Fibroblast of lung (primary cell): Measurements from ENCODE around the gene FOSL2. TPM values are rescaled to one million over a fixed set of nuclear protein-coding genes. Genes with fewer than 3 reads are reported as not detected.
A peak's percentile ranks its signal among the peaks of the same experiment; 100 is the strongest.

Source experiments
- DNase-seq, 2 donors: peaks; one replicate each; pipeline versions ENCODE4 v3.0.0 to v3.0.0-alpha.2; 2010; ENCODE audit warnings: low read depth in 2 of 2
- H2AFZ ChIP-seq: 2 replicates; pipeline ENCODE4 v1.5.1; 2012; ENCODE audit warnings: low read length, control low read depth, inconsistent platforms
- H3K27ac ChIP-seq: 2 replicates; pipeline ENCODE4 v1.5.1; 2011; ENCODE audit warnings: low read length, control low read depth; ENCODE audit not compliant: insufficient read depth
- H3K27me3 ChIP-seq: 2 replicates; pipeline ENCODE4 v1.5.1; 2011; ENCODE audit warnings: mild to moderate bottlenecking, low read length; ENCODE audit not compliant: control insufficient read depth, insufficient read depth
- H3K36me3 ChIP-seq: 2 replicates; pipeline ENCODE4 v1.5.1; 2011; ENCODE audit warnings: low read length; ENCODE audit not compliant: control insufficient read depth, insufficient read depth
- H3K4me1 ChIP-seq: 2 replicates; pipeline ENCODE4 v1.5.1; 2011; ENCODE audit warnings: low read length; ENCODE audit not compliant: control insufficient read depth, insufficient read depth; ENCODE audit errors: extremely low read depth
- H3K4me2 ChIP-seq: 2 replicates; pipeline ENCODE4 v1.5.1; 2011; ENCODE audit warnings: low read length, control low read depth; ENCODE audit not compliant: insufficient read depth; ENCODE audit errors: extremely low read depth
- H3K4me3 ChIP-seq, 4 experiments: fragments of 200-600 bp in 1 of 4; sonication (generic) in 1 of 4; replicated peaks in 1 of 4; 2 replicates each; pipeline ENCODE4 v1.5.1; 2011 to 2016; ENCODE audit warnings: low read length in 4 of 4, low read depth in 3 of 4, mild to moderate bottlenecking in 3 of 4, control low read depth in 2 of 4, inconsistent platforms in 1 of 4, mixed read lengths in 1 of 4; ENCODE audit not compliant: insufficient read depth in 1 of 4; ENCODE audit errors: control extremely low read depth in 1 of 4
- H3K79me2 ChIP-seq: 2 replicates; pipeline ENCODE4 v1.5.1; 2012; ENCODE audit warnings: mild to moderate bottlenecking, low read length, inconsistent platforms; ENCODE audit not compliant: control insufficient read depth, insufficient read depth
- H3K9ac ChIP-seq: 2 replicates; pipeline ENCODE4 v1.5.1; 2011; ENCODE audit warnings: mild to moderate bottlenecking, low read length, control low read depth; ENCODE audit not compliant: insufficient read depth
- H3K9me3 ChIP-seq: 2 replicates; pipeline ENCODE4 v1.5.1; 2012; ENCODE audit warnings: low read depth, low read length; ENCODE audit not compliant: control insufficient read depth, insufficient read depth
- H4K20me1 ChIP-seq: 2 replicates; pipeline ENCODE4 v1.5.1; 2011; ENCODE audit warnings: low read length; ENCODE audit not compliant: control insufficient read depth, insufficient read depth; ENCODE audit errors: extremely low read depth
- CTCF ChIP-seq, 2 donors: IDR thresholded peaks in 1 of 2; conservative IDR thresholded peaks in 1 of 2; 1 replicate in 1 of 2; 2 replicates in 1 of 2; pipeline ENCODE4 v1.5.1; 2011 to 2012; ENCODE audit warnings: low read length in 2 of 2, control low read depth in 1 of 2, inconsistent platforms in 1 of 2, low read depth in 1 of 2, mild to moderate bottlenecking in 1 of 2
- EZH2 ChIP-seq: IDR thresholded peaks from 2 replicates; pipeline ENCODE4 v1.5.1; 2012; ENCODE audit warnings: low read length, control low read depth, mild to moderate bottlenecking; ENCODE audit errors: missing control alignments
- polyA plus RNA-seq, 2 donors: library from polyadenylated mRNA; depleted of rRNA in 1 of 2; stranded (reverse) in 1 of 2; unstranded in 1 of 2; fragments of >200 nt; gene quantifications; 2 replicates each; pipeline ENCODE4 v1.2.1, GENCODE V29; 2011 to 2012; ENCODE audit warnings: missing spikeins in 1 of 2
- total RNA-seq: library from RNA; depleted of rRNA; stranded (reverse); fragments of >200 nt; gene quantifications from 2 replicates; pipeline ENCODE4 v1.2.1, GENCODE V29; 2014

FOSL2 gene
- total and polyA plus RNA-seq, 2 donors (not counting 1 experiment from before 2014, with no cell fraction given), result 58.9 to 83.6 TPM

GRCh38 chr2:28397043-28397381 lies 4.4 kb downstream of the FOSL2 start:
- H3K36me3 ChIP-seq, result peaks cover 6% of the 10 kb centered on the region
- H3K4me1 ChIP-seq, result peaks cover 18% of the 10 kb centered on the region
- H4K20me1 ChIP-seq, result no peaks in the 10 kb centered on the region

GRCh38 chr2:28398101-28398834 lies 5.6 kb downstream of the FOSL2 start:
- no peaks in the 10 kb centered on the region for H3K9me3 ChIP-seq
- peaks cover 18% of the 10 kb centered on the region for H3K4me1 ChIP-seq
- peak overlapping the region; percentile 98 for H3K27ac ChIP-seq
- TF ChIP-seq CTCF (conservative IDR thresholded peaks at IDR 0.05 in 1 of 2, IDR thresholded peaks at IDR 0.05 in 1 of 2; ENCODE audit: low read depth in 1 of 2, low read length in 2 of 2), result no peak
- no peak for TF ChIP-seq EZH2
- peak overlapping the region; percentile 72 for H3K4me2 ChIP-seq
- H3K36me3 ChIP-seq, result peaks cover 6% of the 10 kb centered on the region
- no peak overlapping the region for H2AFZ ChIP-seq
- peaks cover 99% of the 10 kb centered on the region for H3K79me2 ChIP-seq
- H3K27me3 ChIP-seq, result no peaks in the 10 kb centered on the region
- H3K9ac ChIP-seq, result no peak overlapping the region
- H4K20me1 ChIP-seq, result peaks cover 3% of the 10 kb centered on the region
- peak overlapping the region in 3 of 4 experiments; percentile 6 to 96 (median 58) for H3K4me3 ChIP-seq
- DNase-seq, result peak; percentile 55 to 69

More at GRCh38 chr2:28397043-28397381, 4.4 kb downstream of the FOSL2 start:
- Histone ChIP-seq H3K9me3 (no peaks in the 10 kb centered on the region), H3K27ac (peak overlapping the region; percentile 98), H2AFZ (no peak overlapping the region), H3K79me2 (peaks cover 91% of the 10 kb centered on the region), H3K4me3 (peak overlapping the region; percentile 58 to 96 (median 80)), H3K27me3 (no peaks in the 10 kb centered on the region), H3K9ac (peak overlapping the region; percentile 94), H3K4me2 (peak overlapping the region; percentile 72)
- TF ChIP-seq EZH2, result no peak
- no peak for TF ChIP-seq CTCF (conservative IDR thresholded peaks at IDR 0.05 in 1 of 2, IDR thresholded peaks at IDR 0.05 in 1 of 2; ENCODE audit: low read depth in 1 of 2, low read length in 2 of 2)
- DNase-seq, result no peak

GRCh38 chr2:28399289-28399688 lies 6.6 kb downstream of the FOSL2 start:
- Histone ChIP-seq H3K4me2 (peak overlapping the region; percentile 16), H3K36me3 (peaks cover 12% of the 10 kb centered on the region), H3K9ac (no peak overlapping the region), H3K27ac (peak overlapping the region; percentile 14), H3K9me3 (no peaks in the 10 kb centered on the region), H4K20me1 (peaks cover 3% of the 10 kb centered on the region), H2AFZ (no peak overlapping the region), H3K79me2 (peaks cover 100% of the 10 kb centered on the region), H3K27me3 (no peaks in the 10 kb centered on the region), H3K4me3 (peak overlapping the region in 1 of 4 experiments; percentile 12), H3K4me1 (peaks cover 18% of the 10 kb centered on the region)
- no peak for DNase-seq
- TF ChIP-seq CTCF (conservative IDR thresholded peaks at IDR 0.05 in 1 of 2, IDR thresholded peaks at IDR 0.05 in 1 of 2; ENCODE audit: low read depth in 1 of 2, low read length in 2 of 2), result no peak
- no peak for TF ChIP-seq EZH2
